C4-2B (cell line): ENCODE results near the gene PHLDA3.

Experiments used
- ZFX ChIP-seq: fragments of 450-650 bp; IDR thresholded peaks from 2 replicates; pipeline ENCODE4 v1.6.1; 2017
- TF ChIP-seq, protein P1 (sequence below): fragments of 450-650 bp; conservative IDR thresholded peaks from 2 replicates; pipeline ENCODE4 v1.5.1; 2017; ENCODE audit warnings: mild to moderate bottlenecking

DNA sequence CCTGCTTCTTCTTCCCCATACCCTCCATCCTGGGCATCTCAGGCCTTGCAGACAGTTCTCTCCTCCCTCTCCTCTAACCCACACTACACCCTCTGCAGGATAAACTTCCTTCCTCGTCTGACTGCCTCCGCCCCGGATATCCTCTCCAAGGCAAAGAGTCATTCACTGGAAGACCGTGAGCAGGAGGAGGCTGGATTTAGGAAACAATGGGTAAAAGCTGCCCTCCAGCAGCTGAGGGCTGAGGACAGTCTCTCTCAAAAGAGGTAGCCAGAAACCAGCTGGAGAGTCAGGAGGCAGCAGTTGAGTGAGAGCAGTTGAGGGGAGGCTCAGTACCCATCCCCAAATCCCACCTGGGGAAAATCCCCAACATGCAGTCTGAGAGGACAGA, 36.5 kb upstream of the PHLDA3 start:
- TF ChIP-seq, protein P1, sequence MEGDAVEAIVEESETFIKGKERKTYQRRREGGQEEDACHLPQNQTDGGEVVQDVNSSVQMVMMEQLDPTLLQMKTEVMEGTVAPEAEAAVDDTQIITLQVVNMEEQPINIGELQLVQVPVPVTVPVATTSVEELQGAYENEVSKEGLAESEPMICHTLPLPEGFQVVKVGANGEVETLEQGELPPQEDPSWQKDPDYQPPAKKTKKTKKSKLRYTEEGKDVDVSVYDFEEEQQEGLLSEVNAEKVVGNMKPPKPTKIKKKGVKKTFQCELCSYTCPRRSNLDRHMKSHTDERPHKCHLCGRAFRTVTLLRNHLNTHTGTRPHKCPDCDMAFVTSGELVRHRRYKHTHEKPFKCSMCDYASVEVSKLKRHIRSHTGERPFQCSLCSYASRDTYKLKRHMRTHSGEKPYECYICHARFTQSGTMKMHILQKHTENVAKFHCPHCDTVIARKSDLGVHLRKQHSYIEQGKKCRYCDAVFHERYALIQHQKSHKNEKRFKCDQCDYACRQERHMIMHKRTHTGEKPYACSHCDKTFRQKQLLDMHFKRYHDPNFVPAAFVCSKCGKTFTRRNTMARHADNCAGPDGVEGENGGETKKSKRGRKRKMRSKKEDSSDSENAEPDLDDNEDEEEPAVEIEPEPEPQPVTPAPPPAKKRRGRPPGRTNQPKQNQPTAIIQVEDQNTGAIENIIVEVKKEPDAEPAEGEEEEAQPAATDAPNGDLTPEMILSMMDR: no peak
- no peak for TF ChIP-seq ZFX
